B cell (primary cell): ENCODE results near the gene GPR61. TPM values are rescaled to one million over a fixed set of nuclear protein-coding genes. Genes with fewer than 3 reads are reported as not detected.

Experiments used
- ATAC-seq: fragments of 200-7000 bp; cut with Tn5 transposase; one replicate; pipeline ENCODE4 v1.10.0; 2021; ENCODE audit warnings: low read depth, mild to moderate bottlenecking, moderate number of reproducible peaks, moderate library complexity
- CTCF ChIA-PET: fragments of 350-600 bp; sonication (Branson Sonifier 250); formaldehyde crosslinking; loops from one replicate; lab custom pipeline; 2021; ENCODE audit warnings: antibody characterized with exemption, inconsistent platforms; lab: Charles Lee
- POLR2A ChIA-PET: fragments of 350-600 bp; sonication (Branson Sonifier 250); formaldehyde crosslinking; loops from one replicate; lab custom pipeline; 2021; ENCODE audit warnings: antibody characterized with exemption; lab: Charles Lee
- DNase-seq: peaks from one replicate; pipeline ENCODE4 v3.0.0; 2013
- H2AFZ ChIP-seq: 2 replicates; pipeline ENCODE4 v1.6.1; 2012; ENCODE audit warnings: mild to moderate bottlenecking, low read depth, low read length; ENCODE audit not compliant: insufficient read depth, poor library complexity, severe bottlenecking
- H3K27ac ChIP-seq, 2 donors: 1 replicate in 1 of 2; 2 replicates in 1 of 2; pipeline ENCODE4 v1.5.1; 2012 to 2013; ENCODE audit warnings: low read length in 2 of 2, mild to moderate bottlenecking in 2 of 2, moderate library complexity in 1 of 2
- H3K27me3 ChIP-seq, 4 experiments: fragments of 200-600 bp in 1 of 4; sonication (generic) in 1 of 4; replicated peaks in 1 of 4; 1 replicate in 2 of 4; 2 replicates in 2 of 4; pipeline versions ENCODE4 v1.6.1 to v1.7.0; 2013 to 2016; ENCODE audit warnings: low read length in 3 of 4, mild to moderate bottlenecking in 2 of 4, mixed read lengths in 1 of 4, moderate library complexity in 1 of 4; ENCODE audit not compliant: insufficient read depth in 4 of 4, control insufficient read depth in 3 of 4; ENCODE audit errors: control extremely low read depth in 1 of 4
- H3K36me3 ChIP-seq, 2 experiments: replicated peaks in 1 of 2; 1 replicate in 1 of 2; 2 replicates in 1 of 2; pipeline versions ENCODE4 v1.6.1 to v1.7.1; 2013; ENCODE audit warnings: low read length in 1 of 2; ENCODE audit not compliant: insufficient read depth in 2 of 2, control insufficient read depth in 1 of 2; ENCODE audit errors: control extremely low read depth in 1 of 2, extremely low read depth in 1 of 2
- H3K4me1 ChIP-seq, 2 donors: fragments of 200-600 bp in 1 of 2; sonication (generic) in 1 of 2; 1 replicate in 1 of 2; 2 replicates in 1 of 2; pipeline versions ENCODE4 v1.5.1 to v1.6.1; 2013 to 2017; ENCODE audit warnings: low read length in 2 of 2; ENCODE audit not compliant: control insufficient read depth in 2 of 2, insufficient read depth in 2 of 2
- H3K4me2 ChIP-seq: replicated peaks from 2 replicates; pipeline ENCODE3; 2012; ENCODE audit warnings: mild to moderate bottlenecking, low read depth, low read length; ENCODE audit not compliant: poor library complexity, severe bottlenecking
- H3K4me3 ChIP-seq, 5 experiments: fragments of 200-600 bp in 1 of 5; sonication (generic) in 1 of 5; 1 replicate in 3 of 5; 2 replicates in 2 of 5; pipeline versions ENCODE4 v1.5.1 to v1.7.0; 2011 to 2016; ENCODE audit warnings: low read length in 4 of 5, mild to moderate bottlenecking in 4 of 5, low read depth in 2 of 5, control low read depth in 1 of 5, moderate library complexity in 1 of 5; ENCODE audit not compliant: insufficient read depth in 1 of 5; ENCODE audit errors: control extremely low read depth in 1 of 5, extremely low read depth in 1 of 5
- H3K79me2 ChIP-seq: fragments of 200-600 bp; sonication (generic); one replicate; pipeline ENCODE4 v1.6.0; 2016; ENCODE audit warnings: low read length; ENCODE audit not compliant: control insufficient read depth, insufficient read depth
- H3K9ac ChIP-seq: fragments of 200-600 bp; sonication (generic); 2 replicates; pipeline ENCODE4 v1.6.1; 2017; ENCODE audit warnings: mild to moderate bottlenecking, low read length, moderate library complexity
- H3K9me3 ChIP-seq, 3 donors: one replicate each; pipeline versions ENCODE4 v1.6.1 to v1.7.1; 2013; ENCODE audit warnings: low read length in 2 of 3; ENCODE audit not compliant: control insufficient read depth in 2 of 3, insufficient read depth in 1 of 3; ENCODE audit errors: control extremely low read depth in 1 of 3
- H4K20me1 ChIP-seq: 2 replicates; pipeline ENCODE4 v1.6.0; 2012; ENCODE audit warnings: mild to moderate bottlenecking, low read length; ENCODE audit not compliant: insufficient read depth, control insufficient read depth, poor library complexity, severe bottlenecking
- H3K27ac Mint-ChIP-seq: one replicate; pipeline ENCODE4 v1.8.0; 2021; ENCODE audit warnings: mixed read lengths
- H3K27me3 Mint-ChIP-seq: one replicate; pipeline ENCODE4 v1.8.0; 2021; ENCODE audit warnings: mixed read lengths
- H3K4me1 Mint-ChIP-seq: one replicate; pipeline ENCODE4 v1.8.0; 2021; ENCODE audit warnings: mixed read lengths
- H3K4me3 Mint-ChIP-seq: one replicate; pipeline ENCODE4 v1.8.0; 2021; ENCODE audit warnings: mixed read lengths
- H3K9me3 Mint-ChIP-seq: one replicate; pipeline ENCODE4 v1.8.0; 2022; ENCODE audit warnings: mixed read lengths; ENCODE audit not compliant: insufficient read depth
- CTCF ChIP-seq: fragments of 200-600 bp; IDR thresholded peaks from one replicate; pipeline ENCODE4 v1.8.0; 2022; ENCODE audit warnings: antibody characterized with exemption, mild to moderate bottlenecking
- EZH2 ChIP-seq: IDR thresholded peaks from 2 replicates; pipeline ENCODE4 v1.6.1; 2012; ENCODE audit warnings: borderline replicate concordance, low read depth, mild to moderate bottlenecking, moderate library complexity, low read length; ENCODE audit not compliant: insufficient read depth, poor library complexity, severe bottlenecking
- WGBS: methylation state at CpG from one replicate; pipeline ENCODE4 v1.1.5; 2013; ENCODE audit warnings: missing lambda C conversion rate; ENCODE audit not compliant: insufficient coverage; 5-methylcytosine and 5-hydroxymethylcytosine counted together
- intact Hi-C: fragments of 100-400 bp; cut with micrococcal nuclease; formaldehyde crosslinking; loops from one replicate; pipeline ENCODE4 v1.10.0; 2022
- polyA plus RNA-seq: library from polyadenylated mRNA; depleted of rRNA; stranded (reverse); fragments of >200 nt; gene quantifications from 2 replicates; pipeline ENCODE4 v1.2.3, GENCODE V29; 2012
- total RNA-seq, 2 donors: library from RNA; stranded (reverse); fragments of 120-200 nt in 1 of 2; gene quantifications; 1 replicate in 1 of 2; 2 replicates in 1 of 2; pipeline versions ENCODE4 v1.2.3 to v1.2.4, GENCODE V29; 2013 to 2022

Gene GPR61
- total and polyA plus RNA-seq, 2 donors (not counting 1 experiment from before 2014, with no cell fraction given): not detected

- Mint-ChIP-seq H3K4me1 (no peaks in the 10 kb centered on the region), H3K27ac (no peak overlapping the region), H3K27me3 (peaks cover 25% of the 10 kb centered on the region), H3K4me3 (no peak overlapping the region), H3K9me3 (no peaks in the 10 kb centered on the region)
- Histone ChIP-seq H3K9me3 (no peaks in the 10 kb centered on the region), H3K4me1 (no peaks in the 10 kb centered on the region), H3K4me2 (no peak overlapping the region), H3K27ac (no peak overlapping the region), H3K36me3 (no peaks in the 10 kb centered on the region), H3K9ac (no peak overlapping the region), H2AFZ (no peak overlapping the region), H3K4me3 (no peak overlapping the region), H3K27me3 (peaks cover 0 to 3% (median 1%) of the 10 kb centered on the region in 4 experiments), H3K79me2 (no peaks in the 10 kb centered on the region), H4K20me1 (no peaks in the 10 kb centered on the region)
- CTCF ChIA-PET: interaction anchor here (2.1 to 21.6 kb wide), 2 partner anchors 9 to 24 kb away, joined by 9 to 926 read pairs; partner anchors contain the start of genes AMIGO1, ATXN7L2 and CYB561D1
- ATAC-seq: no peak
- no peak for DNase-seq
- TF ChIP-seq EZH2 (no peak), CTCF (no peak)
- WGBS: no CpG with 5 or more reads among the region's 2 CpGs
- intact Hi-C loops: no loop called here
- POLR2A ChIA-PET: no interaction called here
Measured at GRCh38 chr1:109523706-109524105, 16.0 kb upstream of the GPR61 start.

DNA sequence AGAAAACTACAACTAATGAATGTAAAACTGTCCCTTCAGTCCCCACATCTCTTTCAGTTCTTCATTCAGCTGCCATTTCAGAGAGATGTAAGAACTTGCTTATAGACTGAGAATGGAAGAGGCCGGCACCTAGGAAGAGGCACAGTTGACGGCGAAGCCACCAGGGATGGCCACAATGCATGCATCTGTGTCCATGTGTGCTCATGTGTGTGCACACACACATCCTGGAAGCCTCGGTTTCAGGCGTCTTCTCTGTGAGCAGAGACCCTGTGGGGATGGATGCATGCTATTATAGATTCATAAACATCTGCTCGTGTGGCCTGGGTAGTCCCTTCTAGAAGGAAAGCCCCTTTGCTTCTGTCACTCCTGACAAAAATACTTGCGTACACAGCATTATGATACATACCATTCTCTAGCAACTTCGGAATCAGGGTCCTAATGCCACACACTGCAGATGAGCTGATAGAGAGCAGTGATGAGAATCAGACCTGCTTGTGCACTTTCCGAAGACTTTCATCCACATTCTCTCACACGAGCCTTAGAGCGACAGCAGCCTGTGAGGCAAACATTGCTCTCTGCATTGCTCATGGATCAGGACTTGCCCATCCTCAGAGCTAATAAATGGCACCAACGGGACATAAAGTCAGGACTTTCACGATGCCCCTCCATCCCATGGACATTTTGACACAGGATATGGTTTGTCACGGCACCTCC, 12.4 kb upstream of the GPR61 start:
- whole genome bisulfite sequencing: 77% methylated on average over 12 of the region's 14 CpGs
- Mint-ChIP-seq H3K27ac (peak overlapping the region; percentile 27), H3K4me3 (peak overlapping the region; percentile 1), H3K4me1 (peaks cover 5% of the 10 kb centered on the region), H3K27me3 (peaks cover 12% of the 10 kb centered on the region), H3K9me3 (no peaks in the 10 kb centered on the region)
- ATAC-seq (peak; percentile 42), DNase-seq (no peak)
- ChIA-PET CTCF (interaction anchor here (0.7 to 21.6 kb wide), 3 partner anchors 9 to 250 kb away, joined by 3 to 926 read pairs (median 4); partner anchors contain the start of genes AMIGO1, ATXN7L2 and CYB561D1), POLR2A (no interaction called here)
- H3K9ac ChIP-seq: no peak overlapping the region
- H3K79me2 ChIP-seq: no peaks in the 10 kb centered on the region
- intact Hi-C loops: no loop called here
- no peaks in the 10 kb centered on the region for H3K36me3 ChIP-seq
- H4K20me1 ChIP-seq: no peaks in the 10 kb centered on the region
- peaks cover 0 to 3% (median under 1%) of the 10 kb centered on the region in 4 experiments for H3K27me3 ChIP-seq
- no peak overlapping the region for H3K27ac ChIP-seq
- H3K9me3 ChIP-seq: no peaks in the 10 kb centered on the region
- H3K4me2 ChIP-seq: no peak overlapping the region
- peaks cover 0 to 4% of the 10 kb centered on the region in 2 donors for H3K4me1 ChIP-seq
- no peak overlapping the region for H2AFZ ChIP-seq
- no peak overlapping the region for H3K4me3 ChIP-seq
- TF ChIP-seq CTCF: no peak
- no peak for TF ChIP-seq EZH2
